ENCODE results near the gene KIF6. TPM values are rescaled to one million over a fixed set of nuclear protein-coding genes. Genes with fewer than 3 reads are reported as not detected.
"Not testable (repeated sequence)": the region's sequence is repeated elsewhere in the genome, so short reads cannot be mapped to it uniquely, and the experiment has no call there.

Gene KIF6
- total RNA-seq, 1 donor from 2014 or later: 0.33 TPM

DNA sequence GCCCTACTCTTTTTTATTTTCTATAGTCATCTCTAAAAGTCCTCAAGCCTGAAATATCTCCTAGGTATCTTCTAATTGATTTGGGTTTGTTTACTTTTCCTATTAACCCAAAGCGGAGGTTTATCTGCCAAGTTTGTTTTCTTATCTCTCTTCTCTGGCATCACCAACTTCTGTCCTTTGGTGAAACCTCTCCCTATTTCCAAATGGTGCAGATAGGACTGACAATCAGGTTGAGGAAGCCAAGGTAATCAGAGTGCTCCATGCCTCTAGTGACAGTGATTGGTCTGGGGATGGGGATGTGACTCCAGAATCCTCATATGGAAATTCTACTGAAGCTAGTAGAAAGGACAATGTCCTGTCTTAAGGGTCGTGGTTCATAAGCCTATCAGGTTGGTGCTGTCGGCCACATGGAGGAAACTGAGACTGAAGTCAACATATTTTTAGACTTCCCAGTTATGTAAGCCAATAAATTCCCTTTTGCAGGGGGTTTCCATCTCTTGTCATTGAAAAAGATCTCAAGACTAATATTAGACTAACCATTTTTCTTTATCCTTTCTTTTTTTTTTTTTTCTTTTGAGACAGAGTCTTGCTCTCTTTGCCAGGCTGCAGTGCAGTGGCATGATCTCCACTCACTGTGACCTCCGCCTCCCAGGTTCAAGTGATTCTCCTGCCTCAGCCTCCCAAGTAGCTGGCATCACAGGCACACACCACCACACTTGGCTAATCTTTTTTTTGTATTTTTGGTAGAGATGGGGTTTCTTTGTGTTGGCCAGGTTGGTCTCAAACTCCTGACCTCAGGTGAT, 28.0 kb downstream of the KIF6 start:
- Mint-ChIP-seq H3K36me3 (ENCODE audit: low read depth) (no peaks in the 10 kb centered on the region), H3K27me3 (peaks cover 13% of the 10 kb centered on the region), H3K9me3 (no peaks in the 10 kb centered on the region), H3K4me1 (no peaks in the 10 kb centered on the region), H3K4me3 (no peak overlapping the region), H3K27ac (no peak overlapping the region)
- DNase-seq: no peak
- intact Hi-C loops (cut with micrococcal nuclease): no loop called here

DNA sequence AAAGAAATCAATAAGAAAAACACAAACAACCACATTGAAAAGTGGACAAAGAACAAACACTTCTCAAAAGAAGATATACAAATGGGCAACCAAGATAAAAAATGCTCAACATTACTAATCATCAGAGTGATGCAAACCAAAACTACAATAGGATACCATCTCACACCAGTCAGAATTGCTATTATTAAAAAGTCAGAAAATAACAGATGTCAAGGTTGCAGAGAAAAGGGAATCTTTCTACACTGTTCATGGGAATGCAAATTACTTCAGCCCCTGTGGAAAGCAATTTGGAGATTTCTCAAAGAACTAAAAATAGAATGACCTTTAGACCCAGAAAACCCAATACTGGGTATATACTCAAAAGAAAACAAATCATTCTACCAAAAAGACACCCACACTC, 29.8 kb downstream of the KIF6 start:
- intact Hi-C loops (cut with micrococcal nuclease): no loop called here
- H3K36me3 Mint-ChIP-seq (ENCODE audit: low read depth): no peaks in the 10 kb centered on the region

DNA sequence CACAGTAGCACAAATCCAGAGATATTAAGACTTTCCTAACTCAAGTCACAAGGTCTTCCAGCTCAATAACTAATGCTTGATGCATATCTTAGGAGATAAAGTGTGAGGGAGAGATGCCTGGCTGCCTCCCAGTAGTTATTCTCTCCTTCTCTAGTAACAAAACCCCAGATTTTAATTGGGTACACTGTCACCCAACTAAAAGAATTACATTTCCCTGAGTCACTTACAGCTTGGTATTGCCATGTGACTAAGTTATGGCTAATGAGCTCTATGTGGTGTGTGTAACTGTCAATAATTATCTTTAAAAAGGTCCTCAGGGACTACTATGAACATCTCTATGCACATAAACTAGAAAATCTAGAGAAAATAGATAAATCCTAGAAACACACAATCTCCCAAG, 32.0 kb downstream of the KIF6 start:
- Mint-ChIP-seq H3K4me3 (no peak overlapping the region), H3K27ac (no peak overlapping the region), H3K36me3 (ENCODE audit: low read depth) (no peaks in the 10 kb centered on the region), H3K4me1 (no peaks in the 10 kb centered on the region), H3K9me3 (no peaks in the 10 kb centered on the region), H3K27me3 (peaks cover 16% of the 10 kb centered on the region)
- DNase-seq: no peak
- intact Hi-C loops (cut with micrococcal nuclease): no loop called here

More for the DNA sequence above, 29.8 kb downstream of the KIF6 start:
- peaks cover 16% of the 10 kb centered on the region for H3K27me3 Mint-ChIP-seq
- no peak overlapping the region for H3K27ac Mint-ChIP-seq
- no peaks in the 10 kb centered on the region for H3K9me3 Mint-ChIP-seq
- no peak for DNase-seq
- no peak overlapping the region for H3K4me3 Mint-ChIP-seq
- H3K4me1 Mint-ChIP-seq: no peaks in the 10 kb centered on the region

DNA sequence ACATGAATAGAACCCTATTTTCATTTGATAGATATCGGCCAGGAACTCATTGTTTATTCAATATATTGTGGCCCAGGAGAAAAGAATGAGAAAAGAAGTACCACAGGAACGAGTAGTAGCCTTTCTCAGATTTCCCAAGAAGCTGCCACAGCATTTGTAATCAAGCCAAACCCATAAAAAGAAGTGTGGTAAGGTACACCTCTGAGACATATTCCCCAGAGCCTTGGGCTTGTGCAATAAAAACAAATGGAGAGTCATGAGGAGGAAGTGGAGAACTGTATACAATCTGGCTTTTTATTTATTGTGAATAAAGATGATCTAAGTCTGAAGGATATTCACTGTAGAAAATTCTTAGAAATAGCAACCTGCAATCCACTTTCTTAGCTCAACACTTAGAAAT, 36.7 kb downstream of the KIF6 start:
- Mint-ChIP-seq H3K4me1 (no peaks in the 10 kb centered on the region), H3K4me3 (no peak overlapping the region), H3K27ac (no peak overlapping the region), H3K36me3 (ENCODE audit: low read depth) (no peaks in the 10 kb centered on the region), H3K27me3 (peaks cover 11% of the 10 kb centered on the region), H3K9me3 (no peaks in the 10 kb centered on the region)
- intact Hi-C loops (cut with micrococcal nuclease): no loop called here
- DNase-seq: no peak

DNA sequence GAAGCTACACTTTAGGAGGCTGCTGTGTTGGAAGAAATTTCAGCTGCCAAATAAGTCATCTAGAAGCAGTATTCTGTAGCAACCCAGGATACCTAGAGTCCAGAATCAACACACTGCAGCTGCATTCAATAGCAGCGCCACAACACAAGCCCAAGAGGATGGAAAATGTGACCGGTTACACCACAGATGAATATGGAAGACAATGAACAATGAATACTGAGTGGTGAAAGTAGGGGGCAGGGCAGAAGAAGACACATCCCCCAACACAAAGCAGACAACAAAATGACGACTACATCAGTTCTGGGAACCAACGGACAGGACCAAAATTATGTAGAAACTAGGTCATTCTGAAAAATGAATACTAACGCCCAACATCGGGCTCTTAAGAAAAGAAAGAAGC, 38.2 kb downstream of the KIF6 start:
- H3K9me3 Mint-ChIP-seq: no peaks in the 10 kb centered on the region
- no peak overlapping the region for H3K27ac Mint-ChIP-seq
- H3K4me1 Mint-ChIP-seq: no peaks in the 10 kb centered on the region
- no peaks in the 10 kb centered on the region for H3K36me3 Mint-ChIP-seq (ENCODE audit: low read depth)
- H3K27me3 Mint-ChIP-seq: peaks cover 10% of the 10 kb centered on the region
- no peak overlapping the region for H3K4me3 Mint-ChIP-seq
- DNase-seq: no peak
- intact Hi-C loops (cut with micrococcal nuclease): no loop called here

DNA sequence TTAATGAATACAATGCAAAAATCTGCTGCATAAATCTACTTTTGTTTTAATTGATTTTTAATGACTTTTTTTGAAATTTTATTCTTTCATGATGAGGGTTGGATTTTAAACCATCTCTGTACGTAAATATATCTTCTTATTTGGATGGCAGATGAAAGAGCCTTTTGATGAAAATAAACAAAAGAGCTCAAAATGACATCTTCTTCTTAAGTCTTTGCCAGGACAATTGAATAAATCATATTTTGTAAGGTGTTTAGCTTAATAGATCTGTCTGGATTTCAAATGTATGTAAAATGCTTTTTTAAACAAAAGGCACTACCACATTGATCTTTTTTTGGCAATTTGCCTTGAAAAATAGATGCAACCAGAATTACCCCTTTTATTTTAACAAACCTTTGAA, 39.3 kb downstream of the KIF6 start:
- H3K9me3 Mint-ChIP-seq: no peaks in the 10 kb centered on the region
- no peak for DNase-seq
- no peaks in the 10 kb centered on the region for H3K4me1 Mint-ChIP-seq
- H3K27me3 Mint-ChIP-seq: peaks cover 10% of the 10 kb centered on the region
- no peak overlapping the region for H3K27ac Mint-ChIP-seq
- intact Hi-C loops (cut with micrococcal nuclease): no loop called here
- H3K36me3 Mint-ChIP-seq (ENCODE audit: low read depth): no peaks in the 10 kb centered on the region
- no peak overlapping the region for H3K4me3 Mint-ChIP-seq

DNA sequence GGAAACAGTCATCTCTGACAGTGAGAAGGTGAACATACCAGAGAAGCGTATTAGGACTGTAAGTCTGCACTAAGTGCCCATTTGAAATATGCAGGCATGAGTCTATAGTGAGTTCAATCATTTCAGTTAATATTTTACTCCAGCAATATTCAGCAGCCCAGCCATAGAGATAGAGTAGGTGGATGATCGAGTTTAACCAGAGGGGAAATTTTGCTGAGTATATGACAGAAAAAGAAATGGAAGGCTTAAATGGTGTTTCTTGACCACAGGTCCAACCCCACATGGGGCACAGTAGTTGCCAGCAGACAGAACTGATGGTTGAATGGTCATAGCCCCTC, 39.8 kb downstream of the KIF6 start:
- no peak overlapping the region for H3K27ac Mint-ChIP-seq
- H3K27me3 Mint-ChIP-seq: peaks cover 8% of the 10 kb centered on the region
- no peaks in the 10 kb centered on the region for H3K36me3 Mint-ChIP-seq (ENCODE audit: low read depth)
- intact Hi-C loops (cut with micrococcal nuclease): no loop called here
- no peaks in the 10 kb centered on the region for H3K4me1 Mint-ChIP-seq
- DNase-seq: no peak
- no peaks in the 10 kb centered on the region for H3K9me3 Mint-ChIP-seq
- no peak overlapping the region for H3K4me3 Mint-ChIP-seq

DNA sequence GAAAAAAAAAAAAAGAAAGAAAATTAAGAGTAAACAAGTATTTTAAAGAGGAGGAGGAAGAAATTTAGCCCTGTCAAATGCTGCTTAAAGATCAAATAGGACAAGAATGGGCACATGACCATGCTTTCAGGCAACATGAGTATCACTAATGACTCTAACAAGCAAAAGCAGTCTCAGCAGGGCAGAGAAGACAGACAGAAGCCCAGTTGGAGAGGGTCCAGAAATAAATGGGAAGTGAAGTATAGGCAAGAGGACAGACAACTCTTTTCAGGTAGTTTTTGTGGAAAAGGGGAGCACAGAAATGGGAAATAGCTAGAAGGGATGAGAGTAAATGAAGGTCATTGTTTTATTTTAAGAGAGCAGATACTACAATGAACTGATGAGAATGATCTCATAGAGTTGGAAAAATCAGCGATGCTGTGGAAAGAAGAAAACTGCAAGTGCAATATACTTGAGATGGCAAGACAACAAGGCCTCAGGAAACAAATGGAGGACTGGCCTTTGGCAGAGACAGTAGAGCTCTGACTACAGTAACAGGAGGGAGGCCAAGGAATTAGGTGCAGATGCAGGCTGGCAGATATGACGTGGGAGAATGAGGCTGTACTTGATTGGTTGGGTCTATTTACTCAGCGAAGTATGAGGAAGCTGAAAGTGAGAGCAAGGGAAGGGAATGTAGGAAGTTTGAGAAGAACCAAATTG, 40.3 kb downstream of the KIF6 start:
- Mint-ChIP-seq H3K27me3 (peaks cover 8% of the 10 kb centered on the region), H3K4me1 (no peaks in the 10 kb centered on the region), H3K36me3 (ENCODE audit: low read depth) (no peaks in the 10 kb centered on the region), H3K9me3 (no peaks in the 10 kb centered on the region), H3K27ac (no peak overlapping the region), H3K4me3 (no peak overlapping the region)
- intact Hi-C loops (cut with micrococcal nuclease): no loop called here
- DNase-seq: no peak

DNA sequence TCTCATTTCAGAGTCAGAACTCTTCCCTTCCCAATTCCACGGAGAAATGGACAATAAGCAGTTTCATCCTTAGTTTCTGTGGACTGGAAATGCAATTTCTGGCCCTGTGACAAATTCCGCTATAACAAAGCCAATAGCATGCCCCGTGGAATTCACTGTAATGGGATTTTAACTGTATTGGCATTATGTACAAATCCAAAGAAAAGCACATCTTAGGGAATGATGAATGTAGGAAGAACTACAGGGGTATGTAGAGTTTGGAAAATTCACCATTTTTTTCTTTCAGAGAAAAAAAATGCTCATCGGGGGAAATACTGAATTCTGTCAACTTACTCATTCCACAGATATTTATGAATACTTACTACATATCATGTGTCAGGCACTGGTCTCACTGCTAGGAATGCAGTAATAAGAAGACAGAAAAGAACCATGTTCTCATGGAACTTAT, 43.5 kb downstream of the KIF6 start:
- no peaks in the 10 kb centered on the region for H3K9me3 Mint-ChIP-seq
- no peak overlapping the region for H3K4me3 Mint-ChIP-seq
- no peak overlapping the region for H3K27ac Mint-ChIP-seq
- no peaks in the 10 kb centered on the region for H3K4me1 Mint-ChIP-seq
- H3K36me3 Mint-ChIP-seq (ENCODE audit: low read depth): no peaks in the 10 kb centered on the region
- peaks cover 8% of the 10 kb centered on the region for H3K27me3 Mint-ChIP-seq
- intact Hi-C loops (cut with micrococcal nuclease): no loop called here
- DNase-seq: no peak

DNA sequence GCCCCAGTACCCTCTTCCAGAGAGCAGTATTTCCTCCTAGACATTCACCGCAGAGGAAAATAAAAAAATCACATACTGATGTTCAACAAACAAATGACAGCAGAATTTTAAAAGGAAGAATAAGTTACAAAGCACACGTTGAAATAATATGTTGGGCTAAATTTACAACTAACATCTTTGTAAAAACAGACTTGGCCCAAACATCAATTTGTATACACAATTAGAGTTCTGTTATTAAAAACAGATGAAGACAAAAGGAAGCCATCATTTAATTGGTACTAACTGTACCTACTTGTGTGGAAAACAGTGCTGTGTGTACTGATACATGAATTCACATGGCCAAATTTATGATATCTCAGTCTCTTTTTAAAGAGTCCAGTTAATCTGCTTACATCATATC, 46.3 kb downstream of the KIF6 start:
- peaks cover 2% of the 10 kb centered on the region for H3K27me3 Mint-ChIP-seq
- H3K27ac Mint-ChIP-seq: no peak overlapping the region
- intact Hi-C loops (cut with micrococcal nuclease): no loop called here
- no peaks in the 10 kb centered on the region for H3K9me3 Mint-ChIP-seq
- H3K36me3 Mint-ChIP-seq (ENCODE audit: low read depth): no peaks in the 10 kb centered on the region
- H3K4me1 Mint-ChIP-seq: no peaks in the 10 kb centered on the region
- no peak for DNase-seq
- H3K4me3 Mint-ChIP-seq: no peak overlapping the region

DNA sequence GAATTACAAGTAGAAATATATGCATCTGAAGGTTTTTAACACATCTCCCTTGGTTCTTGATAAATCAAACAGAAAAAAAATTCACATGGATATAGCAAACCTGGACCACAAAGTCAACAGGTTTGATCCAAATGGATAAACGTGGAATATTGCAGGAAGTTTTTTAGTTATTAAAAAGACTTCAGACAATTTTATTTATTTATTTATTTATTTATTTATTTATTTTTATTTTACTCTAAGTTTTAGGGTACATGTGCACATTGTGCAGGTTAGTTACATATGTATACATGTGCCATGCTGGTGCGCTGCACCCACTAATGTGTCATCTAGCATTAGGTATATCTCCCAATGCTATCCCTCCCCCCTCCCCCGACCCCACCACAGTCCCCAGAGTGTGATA, 47.9 kb downstream of the KIF6 start:
- H3K4me3 Mint-ChIP-seq: not testable (repeated sequence)

DNA sequence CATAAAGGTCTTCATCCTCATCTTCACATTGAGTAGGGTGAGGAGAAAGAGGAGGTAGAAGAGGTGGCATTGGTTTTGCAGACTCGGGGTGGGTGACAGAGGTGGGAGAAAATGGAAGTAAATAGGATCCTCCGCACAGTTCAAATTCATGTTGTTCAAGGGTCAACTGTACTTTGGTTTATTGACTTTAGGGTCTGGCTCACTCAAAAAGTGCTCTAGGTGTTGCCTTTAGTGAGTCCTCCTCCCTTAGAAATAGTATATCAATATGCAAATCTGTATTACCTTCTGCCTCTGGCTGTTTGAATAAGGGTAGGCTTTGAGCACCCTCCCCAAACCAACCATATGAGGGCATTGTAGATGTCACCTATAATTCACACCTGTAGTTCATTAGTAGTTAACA, 54.7 kb downstream of the KIF6 start:
- H3K36me3 Mint-ChIP-seq (ENCODE audit: low read depth): no peaks in the 10 kb centered on the region
- intact Hi-C loops (cut with micrococcal nuclease): no loop called here

More for the DNA sequence above, 47.9 kb downstream of the KIF6 start:
- H3K4me1 Mint-ChIP-seq; H3K27me3 Mint-ChIP-seq; intact Hi-C loops (cut with micrococcal nuclease); H3K27ac Mint-ChIP-seq; DNase-seq; H3K9me3 Mint-ChIP-seq; H3K36me3 Mint-ChIP-seq (ENCODE audit: low read depth): not testable (repeated sequence)

DNA sequence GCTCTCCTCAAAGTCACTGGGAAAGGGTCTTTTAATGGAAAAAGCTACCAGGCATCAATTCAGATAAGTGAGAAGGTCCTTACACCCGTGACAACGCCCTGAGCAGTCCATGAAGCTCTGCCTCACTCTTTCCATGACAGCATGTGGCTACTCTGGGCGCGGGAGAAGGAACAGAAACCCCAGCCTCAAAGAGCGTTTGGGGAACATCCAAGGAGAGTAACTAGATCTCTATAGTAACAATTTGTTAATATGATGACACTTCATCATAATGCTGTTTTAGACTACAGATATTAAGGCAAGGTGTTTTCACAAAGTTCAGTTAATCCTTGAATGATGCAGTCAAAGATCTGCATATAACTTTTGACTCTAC, 55.2 kb downstream of the KIF6 start:
- Mint-ChIP-seq H3K27me3 (peaks cover 4% of the 10 kb centered on the region), H3K4me3 (no peak overlapping the region), H3K9me3 (no peaks in the 10 kb centered on the region), H3K4me1 (no peaks in the 10 kb centered on the region), H3K27ac (no peak overlapping the region), H3K36me3 (ENCODE audit: low read depth) (no peaks in the 10 kb centered on the region)
- DNase-seq: no peak
- intact Hi-C loops (cut with micrococcal nuclease): no loop called here

More for the DNA sequence above, 54.7 kb downstream of the KIF6 start:
- H3K27ac Mint-ChIP-seq: no peak overlapping the region
- no peaks in the 10 kb centered on the region for H3K9me3 Mint-ChIP-seq
- DNase-seq: no peak
- no peaks in the 10 kb centered on the region for H3K4me1 Mint-ChIP-seq
- H3K27me3 Mint-ChIP-seq: peaks cover 6% of the 10 kb centered on the region
- no peak overlapping the region for H3K4me3 Mint-ChIP-seq

DNA sequence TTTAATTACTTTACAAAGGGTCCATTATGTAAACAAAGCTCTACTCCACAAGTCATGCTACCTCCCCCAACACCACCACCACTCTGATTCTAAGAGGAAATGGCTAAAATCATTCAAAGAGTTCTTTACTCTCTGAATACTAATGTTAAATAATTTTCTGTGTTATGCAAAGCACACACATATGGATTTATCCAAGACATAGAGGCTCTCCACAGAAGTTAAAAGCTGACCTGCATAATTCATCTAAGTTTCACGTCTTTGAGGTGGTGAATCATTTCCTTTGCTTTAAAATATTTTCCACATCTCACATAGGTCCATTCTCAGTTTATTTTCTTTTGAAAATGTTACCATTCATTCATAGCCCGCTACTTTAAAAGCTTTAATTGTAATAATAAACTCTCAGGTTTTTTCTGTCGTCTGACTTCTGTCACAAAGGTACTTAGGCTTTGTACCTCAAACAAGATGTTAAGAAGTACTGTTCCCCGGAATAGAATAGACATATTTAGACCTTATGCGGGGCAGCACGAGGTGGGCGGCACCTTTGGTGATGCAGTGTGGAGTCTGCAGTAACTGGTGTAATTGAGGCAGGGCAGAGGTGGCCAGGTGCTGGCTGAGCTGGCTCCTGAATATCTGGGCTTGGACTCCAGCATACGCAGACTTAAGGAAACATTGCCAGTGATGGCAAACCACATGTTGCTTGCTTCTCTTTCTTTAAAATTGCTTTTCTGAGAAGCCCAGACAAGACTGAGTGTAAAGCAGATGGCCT, 55.8 kb downstream of the KIF6 start:
- Mint-ChIP-seq H3K9me3 (no peaks in the 10 kb centered on the region), H3K4me1 (no peaks in the 10 kb centered on the region), H3K27ac (no peak overlapping the region), H3K27me3 (peaks cover 4% of the 10 kb centered on the region), H3K4me3 (no peak overlapping the region), H3K36me3 (ENCODE audit: low read depth) (no peaks in the 10 kb centered on the region)
- intact Hi-C loops (cut with micrococcal nuclease): no loop called here
- DNase-seq: no peak
